ENCODE measurements around the gene SP6. TPM values are rescaled to one million over a fixed set of nuclear protein-coding genes. Genes with fewer than 3 reads are reported as not detected.

The SP6 gene
- total RNA-seq, 1 experiment from 2014 or later: not detected

- H3K4me2 ChIP-seq (ENCODE audit: low read depth, low read length, poor library complexity, severe bottlenecking): no peak overlapping the region
These were observed 39.3 kb downstream of the SP6 start for GRCh38 chr17:47811709-47812108.

GRCh38 chr17:47810901-47811635 is 39.9 kb downstream of the SP6 start:
- Histone ChIP-seq H3K4me3 (ENCODE audit: low read length) (no peak overlapping the region), H3K9ac (ENCODE audit: low read length) (no peak overlapping the region), H3K27ac (ENCODE audit: low read length) (no peak overlapping the region), H3K79me2 (ENCODE audit: low read length) (no peaks in the 10 kb centered on the region), H2AFZ (ENCODE audit: low read length) (no peak overlapping the region), H3K4me2 (ENCODE audit: low read depth, low read length, poor library complexity, severe bottlenecking) (no peak overlapping the region), H3K9me3 (ENCODE audit: low read length) (no peaks in the 10 kb centered on the region), H3K36me3 (ENCODE audit: insufficient read depth, low read length) (no peaks in the 10 kb centered on the region; the same call in 1 of the 2 replicates), H3K4me1 (ENCODE audit: low read length) (no peaks in the 10 kb centered on the region), H3K9me2 (replicated peaks; ENCODE audit: insufficient read depth, low read length) (no peaks in the 10 kb centered on the region), H4K20me1 (ENCODE audit: insufficient read depth, low read depth, low read length) (no peaks in the 10 kb centered on the region), H3K27me3 (ENCODE audit: low read length) (no peaks in the 10 kb centered on the region)
- no peak for DNase-seq

More at GRCh38 chr17:47811709-47812108, 39.3 kb downstream of the SP6 start:
- no peak overlapping the region for H2AFZ ChIP-seq (ENCODE audit: low read length)
- no peaks in the 10 kb centered on the region for H3K4me1 ChIP-seq (ENCODE audit: low read length)
- H3K79me2 ChIP-seq (ENCODE audit: low read length): no peaks in the 10 kb centered on the region
- no peak overlapping the region for H3K4me3 ChIP-seq (ENCODE audit: low read length)
- H3K9ac ChIP-seq (ENCODE audit: low read length): no peak overlapping the region
- no peak for DNase-seq
- no peaks in the 10 kb centered on the region for H4K20me1 ChIP-seq (ENCODE audit: insufficient read depth, low read depth, low read length)
- no peak overlapping the region for H3K27ac ChIP-seq (ENCODE audit: low read length)
- H3K27me3 ChIP-seq (ENCODE audit: low read length): no peaks in the 10 kb centered on the region
- H3K9me2 ChIP-seq (replicated peaks; ENCODE audit: insufficient read depth, low read length): no peaks in the 10 kb centered on the region
- H3K9me3 ChIP-seq (ENCODE audit: low read length): no peaks in the 10 kb centered on the region
- H3K36me3 ChIP-seq (ENCODE audit: insufficient read depth, low read length): no peaks in the 10 kb centered on the region; the same call in 1 of the 2 replicates

GRCh38 chr17:47810200-47810821 is 40.7 kb downstream of the SP6 start:
- no peak overlapping the region for H3K27ac ChIP-seq (ENCODE audit: low read length)
- no peak overlapping the region for H2AFZ ChIP-seq (ENCODE audit: low read length)
- no peak overlapping the region for H3K4me3 ChIP-seq (ENCODE audit: low read length)
- no peaks in the 10 kb centered on the region for H3K79me2 ChIP-seq (ENCODE audit: low read length)
- no peak overlapping the region for H3K4me2 ChIP-seq (ENCODE audit: low read depth, low read length, poor library complexity, severe bottlenecking)
- H3K36me3 ChIP-seq (ENCODE audit: insufficient read depth, low read length): no peaks in the 10 kb centered on the region; the same call in 1 of the 2 replicates
- H3K9me3 ChIP-seq (ENCODE audit: low read length): no peaks in the 10 kb centered on the region
- no peaks in the 10 kb centered on the region for H3K4me1 ChIP-seq (ENCODE audit: low read length)
- no peaks in the 10 kb centered on the region for H3K9me2 ChIP-seq (replicated peaks; ENCODE audit: insufficient read depth, low read length)
- H3K9ac ChIP-seq (ENCODE audit: low read length): no peak overlapping the region
- no peak for DNase-seq
- no peaks in the 10 kb centered on the region for H4K20me1 ChIP-seq (ENCODE audit: insufficient read depth, low read depth, low read length)
- H3K27me3 ChIP-seq (ENCODE audit: low read length): no peaks in the 10 kb centered on the region

- Histone ChIP-seq H3K27ac (ENCODE audit: low read length) (no peak overlapping the region), H3K79me2 (ENCODE audit: low read length) (no peaks in the 10 kb centered on the region), H3K9me3 (ENCODE audit: low read length) (no peaks in the 10 kb centered on the region), H3K27me3 (ENCODE audit: low read length) (no peaks in the 10 kb centered on the region), H4K20me1 (ENCODE audit: insufficient read depth, low read depth, low read length) (no peaks in the 10 kb centered on the region), H3K4me3 (ENCODE audit: low read length) (no peak overlapping the region), H3K36me3 (ENCODE audit: insufficient read depth, low read length) (no peaks in the 10 kb centered on the region), H2AFZ (ENCODE audit: low read length) (no peak overlapping the region), H3K9me2 (replicated peaks; ENCODE audit: insufficient read depth, low read length) (no peaks in the 10 kb centered on the region), H3K9ac (ENCODE audit: low read length) (no peak overlapping the region), H3K4me2 (ENCODE audit: low read depth, low read length, poor library complexity, severe bottlenecking) (no peak overlapping the region), H3K4me1 (ENCODE audit: low read length) (no peaks in the 10 kb centered on the region)
- no peak for DNase-seq
These were observed 42.0 kb downstream of the SP6 start for GRCh38 chr17:47808830-47809480.

- no peaks in the 10 kb centered on the region for H3K9me2 ChIP-seq (replicated peaks; ENCODE audit: insufficient read depth, low read length)
- no peaks in the 10 kb centered on the region for H3K4me1 ChIP-seq (ENCODE audit: low read length)
- H3K9me3 ChIP-seq (ENCODE audit: low read length): no peaks in the 10 kb centered on the region
- no peak overlapping the region for H3K9ac ChIP-seq (ENCODE audit: low read length)
- H3K27ac ChIP-seq (ENCODE audit: low read length): no peak overlapping the region
- no peaks in the 10 kb centered on the region for H4K20me1 ChIP-seq (ENCODE audit: insufficient read depth, low read depth, low read length)
- DNase-seq: no peak
- no peaks in the 10 kb centered on the region for H3K36me3 ChIP-seq (ENCODE audit: insufficient read depth, low read length)
- H3K4me2 ChIP-seq (ENCODE audit: low read depth, low read length, poor library complexity, severe bottlenecking): no peak overlapping the region
- H3K79me2 ChIP-seq (ENCODE audit: low read length): no peaks in the 10 kb centered on the region
- no peak overlapping the region for H2AFZ ChIP-seq (ENCODE audit: low read length)
- H3K4me3 ChIP-seq (ENCODE audit: low read length): no peak overlapping the region
- H3K27me3 ChIP-seq (ENCODE audit: low read length): no peaks in the 10 kb centered on the region
These were observed 42.7 kb downstream of the SP6 start for GRCh38 chr17:47808036-47808829.

GRCh38 chr17:47807421-47807820 is 43.5 kb downstream of the SP6 start:
- no peaks in the 10 kb centered on the region for H3K27me3 ChIP-seq (ENCODE audit: low read length)
- DNase-seq: no peak
- no peaks in the 10 kb centered on the region for H3K9me3 ChIP-seq (ENCODE audit: low read length)
- no peak overlapping the region for H3K9ac ChIP-seq (ENCODE audit: low read length)
- H3K36me3 ChIP-seq (ENCODE audit: insufficient read depth, low read length): no peaks in the 10 kb centered on the region
- H3K27ac ChIP-seq (ENCODE audit: low read length): no peak overlapping the region
- no peaks in the 10 kb centered on the region for H3K9me2 ChIP-seq (replicated peaks; ENCODE audit: insufficient read depth, low read length)
- no peaks in the 10 kb centered on the region for H3K4me1 ChIP-seq (ENCODE audit: low read length)
- no peaks in the 10 kb centered on the region for H3K79me2 ChIP-seq (ENCODE audit: low read length)
- H3K4me2 ChIP-seq (ENCODE audit: low read depth, low read length, poor library complexity, severe bottlenecking): no peak overlapping the region
- no peak overlapping the region for H3K4me3 ChIP-seq (ENCODE audit: low read length)
- H2AFZ ChIP-seq (ENCODE audit: low read length): no peak overlapping the region
- no peaks in the 10 kb centered on the region for H4K20me1 ChIP-seq (ENCODE audit: insufficient read depth, low read depth, low read length)

GRCh38 chr17:47806913-47807255 is 44.1 kb downstream of the SP6 start:
- no peak overlapping the region for H3K27ac ChIP-seq (ENCODE audit: low read length)
- H3K36me3 ChIP-seq (ENCODE audit: insufficient read depth, low read length): no peaks in the 10 kb centered on the region
- H3K4me2 ChIP-seq (ENCODE audit: low read depth, low read length, poor library complexity, severe bottlenecking): no peak overlapping the region
- H2AFZ ChIP-seq (ENCODE audit: low read length): no peak overlapping the region
- no peaks in the 10 kb centered on the region for H3K27me3 ChIP-seq (ENCODE audit: low read length)
- H3K4me1 ChIP-seq (ENCODE audit: low read length): peaks cover 4% of the 10 kb centered on the region
- DNase-seq: no peak
- H3K4me3 ChIP-seq (ENCODE audit: low read length): no peak overlapping the region
- H4K20me1 ChIP-seq (ENCODE audit: insufficient read depth, low read depth, low read length): no peaks in the 10 kb centered on the region
- no peaks in the 10 kb centered on the region for H3K79me2 ChIP-seq (ENCODE audit: low read length)
- H3K9ac ChIP-seq (ENCODE audit: low read length): no peak overlapping the region
- no peaks in the 10 kb centered on the region for H3K9me2 ChIP-seq (replicated peaks; ENCODE audit: insufficient read depth, low read length)
- no peaks in the 10 kb centered on the region for H3K9me3 ChIP-seq (ENCODE audit: low read length)
